NCI-H2227 (cell line): ENCODE measurements around the gene ACTL9.

ENCODE experiments used
- DNase-seq: peaks from one replicate; lab custom pipeline; 2025; ENCODE audit not compliant: unreplicated experiment; lab: John Stamatoyannopoulos, UW

The ACTL9 gene

DNA sequence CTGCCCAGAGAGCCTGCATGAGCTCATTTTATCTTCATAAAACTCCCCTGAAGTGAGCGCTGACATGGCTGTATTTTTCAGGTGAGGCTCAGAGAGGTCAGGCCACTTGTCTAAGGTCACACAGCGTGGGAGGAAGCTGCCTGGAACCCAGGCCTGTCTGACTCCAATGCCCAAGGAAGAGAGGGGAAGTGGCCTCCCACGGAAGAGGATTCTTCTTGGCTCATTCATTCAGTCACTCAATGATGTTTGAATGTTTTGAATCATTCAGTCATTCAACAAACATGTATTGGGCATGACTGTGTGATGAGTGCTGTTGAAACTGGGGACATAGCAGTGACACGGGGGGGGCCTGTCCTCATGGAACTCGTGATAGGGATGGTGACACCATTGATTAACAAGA is 12.0 kb downstream of the ACTL9 start:
- no peak for DNase-seq

DNA sequence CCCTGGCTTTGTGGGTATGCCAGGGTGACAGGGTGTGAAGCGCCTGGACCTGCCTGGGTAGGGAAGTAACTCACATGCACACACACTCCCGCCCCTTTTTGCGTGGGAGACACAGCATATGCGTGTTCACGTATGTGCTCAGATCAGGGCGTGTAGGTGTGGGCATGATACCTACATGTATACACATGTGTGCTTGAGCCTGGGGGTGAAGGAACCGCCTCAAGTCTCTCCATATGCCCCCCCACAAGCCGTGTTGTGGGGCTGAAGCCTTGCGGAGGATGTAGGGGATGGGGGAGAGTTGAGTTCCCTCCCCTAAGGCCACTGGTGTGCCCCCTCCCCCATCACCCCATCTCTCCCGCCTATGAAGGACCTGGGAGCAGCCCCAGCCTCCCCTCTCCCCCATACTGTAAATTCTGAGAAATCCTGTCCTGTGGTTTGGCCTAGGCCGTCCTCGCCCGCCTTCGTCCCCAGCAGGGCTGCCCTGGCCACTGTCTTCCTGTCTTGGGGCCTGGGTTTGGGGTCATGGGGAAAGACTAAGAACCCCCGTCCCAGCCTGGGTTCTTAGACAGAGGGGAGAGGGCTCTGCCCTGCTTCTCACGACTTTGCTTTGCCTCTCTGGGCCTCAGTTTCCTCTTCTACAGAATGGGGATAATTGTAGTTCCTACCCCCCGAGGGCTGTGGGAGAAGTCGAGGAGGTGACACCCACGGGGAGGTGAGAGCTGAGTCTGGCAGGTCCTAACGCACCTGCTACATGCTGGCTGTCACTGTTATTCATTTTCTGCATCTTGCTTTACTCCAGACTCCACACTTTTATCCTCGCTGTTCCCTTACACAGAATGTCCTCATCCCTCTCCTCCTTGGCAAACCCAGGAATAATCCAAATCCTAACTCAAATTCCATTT is 14.3 kb downstream of the ACTL9 start:
- DNase-seq, result no peak

DNA sequence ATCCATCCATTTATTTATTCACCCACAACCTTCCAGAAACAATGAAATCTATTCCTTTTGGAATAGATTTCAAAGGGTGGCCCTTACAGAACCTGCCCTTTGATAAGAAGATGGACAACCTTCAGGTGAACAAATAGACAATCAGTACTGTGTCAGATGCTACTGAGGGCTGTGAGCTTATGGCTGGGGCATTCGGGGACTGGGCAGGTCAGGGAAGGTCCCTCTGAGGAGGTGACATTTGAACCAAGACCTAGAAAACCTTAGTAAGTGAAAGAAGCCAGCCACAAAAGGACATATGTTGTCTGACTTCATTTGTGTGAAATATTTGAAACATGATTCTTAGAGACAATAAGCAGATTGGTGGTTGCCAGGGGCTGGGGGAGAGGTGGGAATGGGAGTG is 15.7 kb downstream of the ACTL9 start:
- no peak for DNase-seq

DNA sequence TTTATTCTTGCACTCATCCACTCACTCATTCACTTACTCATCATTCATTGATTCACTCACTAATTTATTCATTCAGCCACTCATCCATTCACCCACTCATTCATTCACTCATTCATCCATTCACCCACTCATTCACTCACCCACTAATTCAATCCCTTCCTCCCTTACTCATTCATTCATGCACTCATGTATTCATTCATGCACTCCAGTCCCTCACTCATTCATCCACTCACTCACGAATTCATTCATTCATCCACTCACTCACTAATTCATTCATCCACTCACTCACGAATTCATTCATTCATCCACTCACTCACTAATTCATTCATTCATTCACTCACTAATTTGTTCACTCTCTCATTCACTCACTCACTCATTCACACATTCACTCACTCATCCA is 16.1 kb downstream of the ACTL9 start:
- no peak for DNase-seq

DNA sequence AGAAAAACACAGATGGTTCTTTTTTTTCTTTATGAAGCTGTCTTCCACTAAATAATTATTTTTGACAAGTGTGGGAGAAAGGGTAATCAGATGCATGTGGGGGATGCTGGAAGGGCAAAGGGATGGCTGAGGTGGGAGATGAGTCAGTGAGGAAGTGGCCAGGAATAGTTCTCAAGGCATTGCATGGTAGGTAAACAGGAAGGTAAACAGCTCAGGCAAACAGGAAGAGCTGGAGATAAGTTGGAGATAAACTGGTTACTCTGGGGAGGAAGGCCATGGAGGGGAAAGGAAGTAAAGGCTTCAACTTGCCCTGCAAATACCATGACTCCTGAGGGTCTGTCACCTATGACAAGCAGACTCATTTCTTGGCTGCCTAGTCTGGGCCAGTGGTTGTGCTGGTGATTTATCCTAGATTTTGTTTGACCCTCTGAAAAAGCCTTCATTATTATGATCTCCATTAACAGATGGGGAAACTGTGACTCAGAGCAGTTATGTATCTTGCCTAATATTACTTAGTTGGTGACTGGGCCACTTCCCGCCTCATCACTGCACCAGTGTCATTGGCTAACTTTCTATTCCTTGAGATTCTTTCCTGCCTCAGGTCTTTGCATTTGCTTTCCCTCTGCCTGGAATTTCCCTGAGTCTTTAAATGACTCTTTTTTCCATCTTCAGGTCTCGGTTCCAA is 17.1 kb downstream of the ACTL9 start:
- no peak for DNase-seq

DNA sequence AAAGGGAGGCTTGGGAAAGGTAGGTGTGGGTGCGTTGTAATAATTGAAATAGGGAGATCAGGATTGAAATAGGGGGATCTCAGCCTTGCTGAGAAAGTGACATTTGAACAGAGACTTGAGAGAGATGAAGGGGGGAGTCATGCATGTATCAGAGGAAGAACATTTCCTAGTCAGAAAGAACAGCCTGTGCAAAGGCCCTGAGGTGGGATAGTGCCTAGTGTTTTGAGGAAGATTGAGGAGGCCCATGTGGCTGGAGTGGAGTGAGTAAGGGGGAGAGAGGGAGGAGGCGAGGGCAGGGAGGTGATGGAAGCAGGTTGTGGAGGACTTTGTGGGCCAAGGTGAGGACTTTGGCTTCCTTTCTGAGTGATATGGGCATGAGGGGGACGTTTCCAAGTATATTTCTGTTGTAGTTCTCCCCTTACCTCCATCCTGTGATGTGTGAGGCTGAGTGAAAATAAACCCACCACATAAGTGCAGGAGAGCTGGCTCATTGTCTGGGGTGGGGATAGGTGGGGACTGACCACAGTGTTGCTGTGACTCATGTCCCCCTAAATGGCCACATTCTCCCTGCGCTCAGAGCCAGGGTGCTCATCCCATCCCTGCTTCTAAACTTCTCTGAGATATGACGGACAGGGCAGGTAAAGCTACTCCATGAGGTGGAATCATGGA is 17.8 kb downstream of the ACTL9 start:
- DNase-seq, result no peak

- no peak for DNase-seq
Measured at GRCh38 chr19:8678244-8678807, 20.3 kb downstream of the ACTL9 start.

- no peak for DNase-seq
Measured at GRCh38 chr19:8675066-8675465, 23.5 kb downstream of the ACTL9 start.

DNA sequence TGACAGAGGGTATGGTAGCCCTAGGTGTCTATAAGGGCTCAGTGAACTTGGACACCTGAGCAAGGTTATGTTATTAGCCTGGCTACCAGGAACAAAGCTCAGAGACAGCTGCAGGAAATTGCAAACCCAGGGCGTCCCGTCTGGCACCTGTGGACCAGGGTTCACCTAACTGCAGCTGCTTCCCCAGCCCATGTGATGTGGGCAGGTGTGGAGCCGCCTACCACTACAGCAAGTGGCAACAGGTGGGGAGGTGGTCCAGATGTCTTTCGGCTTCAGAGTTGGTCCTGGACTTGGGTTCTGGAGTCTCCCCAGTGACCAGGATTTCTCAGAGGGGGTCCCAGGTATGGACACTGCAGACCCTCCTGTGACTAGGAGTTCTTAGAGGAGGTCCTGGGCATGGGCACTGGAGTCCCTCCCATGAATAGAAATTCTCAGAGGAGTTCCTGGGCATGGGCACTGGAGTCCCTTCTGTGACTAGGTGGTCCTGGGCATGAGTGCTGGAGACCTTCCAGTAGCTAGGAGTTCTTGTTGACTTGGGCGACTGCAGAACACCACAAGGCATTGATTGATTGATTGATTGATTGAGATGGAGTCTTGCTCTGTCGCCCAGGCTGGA is 25.2 kb downstream of the ACTL9 start:
- DNase-seq, result no peak

DNA sequence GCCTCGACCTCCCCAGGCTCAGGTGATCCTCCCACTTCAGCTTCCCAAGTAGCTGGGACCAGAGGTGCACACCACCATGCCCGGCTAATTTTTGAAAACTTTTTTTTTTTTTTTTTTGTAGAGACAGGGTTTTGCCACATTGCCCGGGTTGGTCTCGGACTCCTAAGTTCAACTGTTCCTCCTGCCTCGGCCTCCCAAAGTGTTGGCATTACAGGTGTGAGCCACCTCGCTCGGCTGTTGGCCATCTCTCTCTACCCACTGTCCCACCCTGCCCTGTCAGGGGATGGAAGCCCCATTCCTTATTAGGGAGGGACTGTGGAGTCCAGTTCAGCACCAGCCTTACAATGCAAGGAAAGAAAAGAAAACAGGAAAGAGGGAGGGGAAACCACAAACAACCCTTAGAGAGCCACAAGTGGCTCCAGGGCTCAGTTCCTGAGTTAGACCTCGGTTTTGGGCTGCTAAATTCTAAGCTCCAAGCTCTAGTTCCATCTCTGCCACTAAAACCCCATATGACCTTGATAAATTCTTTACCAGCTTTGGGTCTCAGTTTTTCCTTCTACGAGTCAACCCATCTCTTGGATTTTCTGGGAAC is 31.7 kb downstream of the ACTL9 start:
- DNase-seq, result no peak

GRCh38 chr19:8665468-8666213 is 33.0 kb downstream of the ACTL9 start:
- DNase-seq, result no peak

DNA sequence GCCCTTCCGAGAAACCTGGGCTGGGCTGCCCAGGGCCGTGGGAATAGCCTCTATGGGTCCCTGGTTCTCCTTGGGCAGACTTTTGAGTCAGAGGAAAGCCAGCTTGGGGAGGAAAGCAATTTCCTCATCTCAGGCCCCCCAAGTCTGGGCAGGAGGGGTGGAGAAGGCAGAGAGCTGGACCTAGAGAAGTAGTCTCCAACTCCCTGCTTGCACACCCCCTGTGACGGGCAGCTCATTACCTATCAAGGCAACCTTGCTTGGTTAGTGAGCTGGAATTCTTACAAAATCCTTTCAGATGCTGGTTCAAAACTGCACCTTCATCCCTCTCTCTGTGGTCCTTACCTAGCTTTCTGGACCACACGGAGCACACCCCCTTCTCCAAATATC is 33.9 kb downstream of the ACTL9 start:
- DNase-seq, result no peak

DNA sequence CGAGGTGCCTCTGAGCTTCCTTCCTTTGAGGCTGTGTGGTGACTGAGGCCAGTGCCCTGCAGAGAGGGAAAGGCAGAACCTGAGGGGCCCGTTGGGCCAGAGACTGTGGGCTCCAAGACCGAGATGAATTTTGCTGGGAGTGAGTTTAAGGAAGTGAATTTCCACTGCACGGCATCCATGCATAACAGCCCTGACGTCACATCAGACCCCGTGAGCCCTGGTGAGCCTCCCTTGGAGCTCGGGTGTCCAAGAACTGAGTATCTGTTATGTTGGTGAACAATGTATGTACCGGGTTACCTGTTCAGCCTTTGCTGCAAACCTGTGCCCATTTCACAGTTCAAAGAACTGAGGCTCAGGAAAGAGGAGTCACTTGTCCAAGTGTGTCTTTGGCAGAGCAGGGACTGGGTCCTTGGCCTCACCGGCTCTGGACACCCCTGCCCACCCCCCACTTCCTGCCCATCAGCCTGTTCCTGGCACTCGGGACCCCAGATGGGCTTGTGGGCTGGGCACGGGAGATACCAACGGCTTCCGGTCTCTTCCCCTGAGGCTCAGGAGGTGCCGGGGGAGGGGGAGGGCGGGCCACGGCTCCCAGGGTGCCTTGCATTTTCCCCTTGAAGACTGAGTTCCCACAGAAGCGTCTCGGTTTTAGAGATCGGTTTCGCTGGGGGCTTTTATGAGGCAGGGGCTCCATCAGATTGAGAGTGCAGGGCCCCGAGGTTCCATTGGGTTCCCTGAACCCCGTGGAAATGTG is 34.5 kb downstream of the ACTL9 start:
- DNase-seq, result no peak

DNA sequence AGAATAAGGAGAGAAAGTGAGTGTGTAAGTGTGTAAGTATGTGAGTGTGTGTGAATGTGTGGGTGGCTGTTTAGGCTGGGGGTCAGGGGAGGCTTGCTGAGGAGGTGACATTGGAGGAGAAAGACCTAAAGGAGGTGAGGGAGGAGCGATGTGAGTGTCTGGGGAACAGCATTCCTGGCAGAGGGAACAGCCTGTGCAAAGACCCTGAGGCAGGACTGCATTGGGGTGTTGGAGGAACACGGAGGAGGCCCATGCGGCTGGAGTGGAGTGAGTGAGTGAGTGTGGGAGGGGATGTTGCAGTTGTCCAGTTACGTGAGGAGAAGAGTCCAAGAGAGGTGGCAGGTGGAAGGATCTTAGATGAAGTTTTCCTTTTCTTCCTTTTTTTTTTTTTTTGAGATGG is 36.3 kb downstream of the ACTL9 start:
- no peak for DNase-seq

GRCh38 chr19:8659905-8660304 is 38.7 kb downstream of the ACTL9 start:
- no peak for DNase-seq

DNA sequence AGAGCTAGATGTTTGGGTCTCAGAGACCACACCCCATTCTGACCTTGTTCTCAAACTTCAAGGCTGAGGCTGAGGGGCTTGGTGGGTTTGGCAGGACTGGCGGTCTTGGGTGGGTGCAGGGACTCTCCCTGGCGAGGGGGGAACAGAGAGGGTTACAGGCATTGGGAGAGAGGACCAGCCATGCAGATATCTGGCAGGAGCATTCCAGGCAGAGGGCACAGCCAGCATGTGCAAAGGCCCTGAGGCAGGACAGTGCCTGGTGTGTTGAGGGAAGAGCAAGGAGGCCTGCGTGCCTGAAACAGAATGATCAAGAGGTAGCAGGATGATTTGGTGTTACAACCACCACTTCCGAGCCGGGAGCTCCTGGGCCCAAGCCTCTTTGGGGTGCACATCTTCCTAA is 40.7 kb downstream of the ACTL9 start:
- no peak for DNase-seq

DNA sequence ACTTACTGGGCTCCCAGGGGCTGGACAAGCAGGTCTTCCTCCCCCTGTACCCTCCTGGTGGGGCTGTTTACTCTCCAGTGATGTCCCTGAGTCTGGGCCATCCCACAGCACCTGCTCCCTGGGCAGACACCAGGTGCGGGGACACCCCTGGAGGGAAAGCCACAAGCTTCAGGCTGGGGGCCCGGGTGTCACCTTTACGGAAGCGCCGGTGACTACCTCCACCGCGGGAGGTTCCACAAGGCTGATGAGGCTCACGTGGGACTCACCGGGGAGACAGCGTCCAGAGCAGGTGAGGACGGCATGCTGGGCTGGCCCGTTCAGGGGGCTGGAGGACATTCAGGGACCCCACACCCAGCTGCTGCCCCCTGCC is 43.3 kb downstream of the ACTL9 start:
- no peak for DNase-seq

DNA sequence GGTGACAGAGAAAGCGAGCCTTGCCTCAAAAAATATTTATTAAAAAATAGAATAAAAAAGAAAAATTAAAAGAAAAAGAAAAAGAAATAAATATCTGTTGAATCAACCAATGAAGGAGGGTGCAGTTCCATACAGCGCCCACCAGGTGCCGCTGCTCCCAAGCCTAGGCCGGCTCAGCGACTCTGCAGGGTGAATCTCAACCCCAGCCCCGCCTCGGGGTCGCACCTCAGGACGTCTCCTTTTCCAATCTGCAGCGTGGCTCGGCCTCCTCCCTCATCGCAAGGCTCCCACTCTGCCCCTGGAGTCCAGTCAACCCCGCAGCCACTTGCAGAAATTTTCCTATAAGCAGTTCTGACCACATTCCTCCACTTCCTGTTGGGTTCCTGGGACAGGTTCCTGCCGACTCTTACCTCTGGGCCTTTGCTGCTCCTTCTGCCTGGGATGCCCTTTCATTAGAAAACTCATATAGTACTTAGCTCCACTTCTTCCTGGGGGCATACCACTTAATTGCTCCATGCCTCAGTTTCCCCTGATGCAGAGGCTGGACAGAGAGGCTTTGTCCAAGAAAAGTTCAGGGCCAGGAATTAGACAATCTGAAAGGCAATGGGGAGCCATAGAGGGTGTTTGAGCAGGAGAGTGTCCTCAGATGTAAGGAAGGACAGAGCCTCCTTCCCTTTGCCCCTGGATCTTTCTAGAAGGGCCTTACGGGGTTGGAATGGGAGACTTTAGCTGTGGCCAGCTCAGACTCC is 43.8 kb downstream of the ACTL9 start:
- DNase-seq, result peak; percentile 49

DNA sequence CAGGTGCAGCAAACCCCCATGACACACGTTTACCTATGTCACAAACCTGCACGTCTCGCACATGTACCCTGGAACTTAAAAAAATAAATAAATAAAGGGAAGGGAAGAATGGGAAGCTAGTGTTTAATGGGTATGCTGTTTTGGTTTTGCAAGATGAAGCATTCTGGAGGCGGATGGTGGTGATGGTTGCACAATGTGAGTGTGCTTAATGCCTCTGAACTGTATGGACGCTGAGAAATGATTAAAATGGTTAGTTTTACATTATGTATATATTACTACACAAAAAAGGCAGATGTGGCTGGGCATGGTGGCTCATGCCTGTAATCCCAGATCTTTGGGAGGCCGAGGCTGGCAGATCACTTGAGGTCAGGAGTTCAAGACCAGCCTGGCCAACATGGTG is 50.4 kb downstream of the ACTL9 start:
- no peak for DNase-seq
